H1 (cell line): ENCODE results near the gene XAB2. TPM values are rescaled to one million over a fixed set of nuclear protein-coding genes. Genes with fewer than 3 reads are reported as not detected.

ENCODE experiments used
- CTCF ChIA-PET: fragments of 300-600 bp; sonication (Branson Sonifier 250); formaldehyde crosslinking; loops from one replicate; lab custom pipeline; 2021; ENCODE audit not compliant: partially characterized antibody; lab: Charles Lee
- POLR2A ChIA-PET: fragments of 300-600 bp; sonication (Branson Sonifier 250); formaldehyde crosslinking; loops from one replicate; lab custom pipeline; 2021; ENCODE audit warnings: inconsistent platforms; ENCODE audit not compliant: partially characterized antibody; lab: Charles Lee
- DNase-seq, 2 experiments: peaks; one replicate each; pipeline versions ENCODE4 v3.0.0 to v3.0.0-alpha.2; 2010 to 2022; ENCODE audit warnings: low spot score in 2 of 2, low read depth in 1 of 2, mixed read lengths in 1 of 2
- FAIRE-seq: peaks from 2 replicates; lab custom pipeline; 2011; peaks lifted over from hg19 to GRCh38; lab: Jason Lieb, UNC
- H2AFZ ChIP-seq: 2 replicates; pipeline ENCODE4 v1.8.1; 2012; ENCODE audit warnings: low read length, inconsistent platforms
- H2AK5ac ChIP-seq: 2 replicates; pipeline ENCODE4 v1.6.1; 2013; ENCODE audit warnings: low read depth, low read length
- H2BK120ac ChIP-seq: replicated peaks from 2 replicates; pipeline ENCODE3; 2013; ENCODE audit warnings: low read depth, low read length, inconsistent platforms
- H2BK12ac ChIP-seq: 2 replicates; pipeline ENCODE4 v1.6.1; 2013; ENCODE audit warnings: low read depth, low read length
- H2BK15ac ChIP-seq: 2 replicates; pipeline ENCODE4 v1.6.1; 2013; ENCODE audit warnings: low read length
- H2BK20ac ChIP-seq: 2 replicates; pipeline ENCODE4 v1.6.1; 2013; ENCODE audit warnings: low read length
- H2BK5ac ChIP-seq: 2 replicates; pipeline ENCODE4 v1.6.1; 2013; ENCODE audit warnings: low read depth, low read length
- H3K14ac ChIP-seq: 2 replicates; pipeline ENCODE4 v1.6.1; 2013; ENCODE audit warnings: inconsistent platforms; ENCODE audit not compliant: insufficient read length
- H3K18ac ChIP-seq: 2 replicates; pipeline ENCODE4 v1.6.1; 2013; ENCODE audit warnings: low read length; ENCODE audit errors: extremely low read depth
- H3K23ac ChIP-seq: 2 replicates; pipeline ENCODE4 v1.6.1; 2013; ENCODE audit warnings: inconsistent platforms; ENCODE audit not compliant: insufficient read length
- H3K23me2 ChIP-seq: 2 replicates; pipeline ENCODE4 v1.6.1; 2013; ENCODE audit warnings: low read depth, low read length
- H3K27ac ChIP-seq: 2 replicates; pipeline ENCODE4 v1.6.1; 2011; ENCODE audit warnings: low read depth, low read length, inconsistent platforms
- H3K27me3 ChIP-seq, 4 experiments: replicated peaks in 1 of 4; 1 replicate in 1 of 4; 2 replicates in 3 of 4; pipeline versions ENCODE4 v1.6.1 to v1.8.1; 2011 to 2013; ENCODE audit warnings: low read length in 3 of 4, mild to moderate bottlenecking in 3 of 4, inconsistent platforms in 2 of 4, mixed read lengths in 2 of 4, moderate library complexity in 1 of 4; ENCODE audit not compliant: control insufficient read depth in 3 of 4, insufficient read depth in 3 of 4; ENCODE audit errors: extremely low read depth in 1 of 4
- H3K36me3 ChIP-seq, 4 experiments: 2 replicates each; pipeline versions ENCODE4 v1.6.1 to v1.8.1; 2011 to 2013; ENCODE audit warnings: mild to moderate bottlenecking in 4 of 4, low read length in 3 of 4, moderate library complexity in 2 of 4, control low read depth in 1 of 4, inconsistent platforms in 1 of 4; ENCODE audit not compliant: insufficient read depth in 4 of 4, control insufficient read depth in 2 of 4
- H3K4ac ChIP-seq: replicated peaks from 2 replicates; pipeline ENCODE3; 2013; ENCODE audit warnings: low read length, low read depth, mixed read lengths, inconsistent platforms; ENCODE audit not compliant: insufficient read length
- H3K4me1 ChIP-seq, 4 experiments: replicated peaks in 1 of 4; 1 replicate in 1 of 4; 2 replicates in 3 of 4; pipeline versions ENCODE4 v1.6.1 to v1.8.1; 2011 to 2013; ENCODE audit warnings: low read length in 3 of 4, inconsistent platforms in 2 of 4, mixed read lengths in 1 of 4; ENCODE audit not compliant: insufficient read depth in 4 of 4, control insufficient read depth in 3 of 4
- H3K4me2 ChIP-seq, 2 experiments: 2 replicates each; pipeline versions ENCODE4 v1.6.1 to v1.8.1; 2011 to 2013; ENCODE audit warnings: low read depth in 2 of 2, low read length in 2 of 2, control low read depth in 1 of 2, inconsistent platforms in 1 of 2, mild to moderate bottlenecking in 1 of 2; ENCODE audit not compliant: insufficient read depth in 1 of 2
- H3K4me3 ChIP-seq, 4 experiments: fragments of 200-600, 300-600 bp in 1 of 4; sonication (generic), shearing (Covaris generic), sonication (Bioruptor Twin) in 1 of 4; 2 replicates each; pipeline versions ENCODE4 v1.5.1 to v1.8.1; 2011 to 2016; ENCODE audit warnings: low read length in 4 of 4, low read depth in 3 of 4, control low read depth in 2 of 4, inconsistent platforms in 2 of 4, mild to moderate bottlenecking in 2 of 4, mixed read lengths in 1 of 4, moderate library complexity in 1 of 4; ENCODE audit not compliant: insufficient read depth in 2 of 4; ENCODE audit errors: extremely low read depth in 1 of 4
- H3K56ac ChIP-seq: replicated peaks from 2 replicates; pipeline ENCODE3; 2013; ENCODE audit warnings: low read depth, mild to moderate bottlenecking, mixed read lengths, low read length, inconsistent platforms; ENCODE audit not compliant: insufficient read length
- H3K79me1 ChIP-seq: 2 replicates; pipeline ENCODE4 v1.6.1; 2013; ENCODE audit warnings: low read depth, low read length, control low read depth
- H3K79me2 ChIP-seq, 2 experiments: 2 replicates each; pipeline versions ENCODE4 v1.6.1 to v1.8.1; 2012 to 2013; ENCODE audit warnings: low read length in 2 of 2, mild to moderate bottlenecking in 2 of 2, inconsistent platforms in 1 of 2; ENCODE audit not compliant: insufficient read depth in 2 of 2, control insufficient read depth in 1 of 2
- H3K9ac ChIP-seq, 4 experiments: replicated peaks in 1 of 4; 1 replicate in 1 of 4; 2 replicates in 3 of 4; pipeline versions ENCODE4 v1.6.1 to v1.8.1; 2011 to 2013; ENCODE audit warnings: low read depth in 3 of 4, low read length in 3 of 4, control low read depth in 2 of 4, mild to moderate bottlenecking in 2 of 4, moderate library complexity in 2 of 4, inconsistent platforms in 1 of 4; ENCODE audit errors: extremely low read depth in 1 of 4
- H3K9me3 ChIP-seq, 2 experiments: 2 replicates each; pipeline versions ENCODE4 v1.6.1 to v1.8.1; 2012 to 2013; ENCODE audit warnings: mild to moderate bottlenecking in 2 of 2, moderate library complexity in 2 of 2, control low read depth in 1 of 2, inconsistent platforms in 1 of 2, low read depth in 1 of 2, low read length in 1 of 2, mixed read lengths in 1 of 2; ENCODE audit not compliant: insufficient read depth in 2 of 2
- H4K20me1 ChIP-seq, 2 experiments: replicated peaks in 1 of 2; 2 replicates each; pipeline versions ENCODE3 to v1.8.1; 2011 to 2013; ENCODE audit warnings: inconsistent platforms in 2 of 2, low read length in 2 of 2, mild to moderate bottlenecking in 1 of 2; ENCODE audit not compliant: insufficient read depth in 2 of 2, control insufficient read depth in 1 of 2
- H4K5ac ChIP-seq: 2 replicates; pipeline ENCODE4 v1.6.1; 2013; ENCODE audit warnings: low read length, low read depth, mixed read lengths, inconsistent platforms; ENCODE audit not compliant: insufficient read length
- H4K8ac ChIP-seq: 2 replicates; pipeline ENCODE4 v1.8.0; 2013; ENCODE audit warnings: mild to moderate bottlenecking, moderate library complexity, low read length, inconsistent platforms; ENCODE audit not compliant: insufficient read depth; ENCODE audit errors: extremely low read depth
- H4K91ac ChIP-seq: replicated peaks from 2 replicates; pipeline ENCODE3; 2013; ENCODE audit warnings: low read length, mixed read lengths, inconsistent platforms; ENCODE audit not compliant: insufficient read length
- BCL11A ChIP-seq, 2 experiments: IDR thresholded peaks; one replicate each; pipeline ENCODE4 v1.6.1; 2011; ENCODE audit warnings: low read depth in 2 of 2, low read length in 2 of 2, mild to moderate bottlenecking in 2 of 2
- CREB1 ChIP-seq: IDR thresholded peaks from 2 replicates; pipeline ENCODE4 v1.6.1; 2012; ENCODE audit warnings: inconsistent platforms
- EGR1 ChIP-seq: IDR thresholded peaks from 2 replicates; pipeline ENCODE4 v1.6.1; 2011; ENCODE audit warnings: low read depth, low read length, borderline replicate concordance
- FOSL1 ChIP-seq: IDR thresholded peaks from 2 replicates; pipeline ENCODE4 v1.6.1; 2011; ENCODE audit warnings: mild to moderate bottlenecking, low read depth, low read length, moderate library complexity; ENCODE audit not compliant: insufficient read depth
- GABPA ChIP-seq: IDR thresholded peaks from 2 replicates; pipeline ENCODE4 v1.6.1; 2011; ENCODE audit warnings: mild to moderate bottlenecking, low read length, moderate library complexity, borderline replicate concordance; ENCODE audit not compliant: insufficient read depth
- GTF2F1 ChIP-seq: IDR thresholded peaks from 2 replicates; pipeline ENCODE4 v1.6.1; 2012; ENCODE audit warnings: low read depth, low read length, improper control_type of control experiment, borderline replicate concordance
- HDAC2 ChIP-seq, 2 experiments: fragments of 300-600 bp in 1 of 2; sonication (generic) in 1 of 2; IDR thresholded peaks; 2 replicates each; pipeline ENCODE4 v1.6.1; 2011 to 2012; ENCODE audit warnings: low read depth in 2 of 2, low read length in 2 of 2, mild to moderate bottlenecking in 2 of 2, moderate library complexity in 2 of 2, borderline replicate concordance in 1 of 2, inconsistent platforms in 1 of 2
- JUN ChIP-seq: IDR thresholded peaks from 2 replicates; pipeline ENCODE4 v1.6.1; 2011; ENCODE audit warnings: low read depth, mild to moderate bottlenecking, improper control_type of control experiment, low read length
- KDM4A ChIP-seq: IDR thresholded peaks from one replicate; pipeline ENCODE4 v1.7.1; 2012; ENCODE audit warnings: low read depth, mild to moderate bottlenecking, moderate library complexity, low read length, inconsistent platforms; ENCODE audit not compliant: severe bottlenecking
- POU5F1 ChIP-seq: IDR thresholded peaks from 2 replicates; pipeline ENCODE4 v1.6.1; 2011; ENCODE audit warnings: low read depth, mild to moderate bottlenecking, low read length, moderate library complexity
- TAF7 ChIP-seq: optimal IDR thresholded peaks from 2 replicates; pipeline ENCODE3; 2011; ENCODE audit warnings: low read depth, mild to moderate bottlenecking, inconsistent platforms, low read length, moderate library complexity, borderline replicate concordance
- TBP ChIP-seq: IDR thresholded peaks from 2 replicates; pipeline ENCODE4 v1.6.1; 2011; ENCODE audit warnings: low read depth, low read length, improper control_type of control experiment
- TCF12 ChIP-seq: IDR thresholded peaks from 2 replicates; pipeline ENCODE4 v1.6.1; 2011; ENCODE audit warnings: low read depth, mild to moderate bottlenecking, low read length
- WGBS, 2 experiments: shearing (Covaris generic) in 1 of 2; methylation state at CpG; one replicate each; pipeline versions ENCODE4 v1.1.6 to v1.1.7; 2013 to 2015; ENCODE audit warnings: low lambda C conversion rate in 2 of 2, mixed read lengths in 2 of 2, inconsistent platforms in 1 of 2, low coverage in 1 of 2, missing lambda C conversion rate in 1 of 2; ENCODE audit not compliant: insufficient replicate concordance in 2 of 2, insufficient coverage in 1 of 2, insufficient read length in 1 of 2; ENCODE audit errors: extremely low coverage in 1 of 2, missing lambda C conversion rate in 1 of 2; 5-methylcytosine and 5-hydroxymethylcytosine counted together
- polyA plus RNA-seq, 7 experiments: library from polyadenylated mRNA; depleted of rRNA in 3 of 7; stranded (reverse) in 5 of 7; unstranded in 2 of 7; fragments of >200 nt in 5 of 7; fragments of 200-250 nt in 2 of 7; gene quantifications; 1 replicate in 5 of 7; 2 replicates in 1 of 7; 4 replicates in 1 of 7; pipeline versions ENCODE4 v1.2.1 to v1.2.3, GENCODE V29; 2011 to 2013; ENCODE audit warnings: missing spikeins in 2 of 7, mixed read lengths in 2 of 7
- total RNA-seq: library from RNA; stranded (reverse); fragmentation: NEBNext Ultra II Directional; extraction: Animal tissue kit (Norgen Biotek cat#: 25700); gene quantifications from 2 replicates; pipeline ENCODE4 v1.2.1, GENCODE V29; 2021

Gene XAB2
- total and polyA plus RNA-seq, 2 of the 8 experiments (the other 6 are each of a cell fraction or from before 2014, with no cell fraction given), result 48.2 to 49.4 TPM

DNA sequence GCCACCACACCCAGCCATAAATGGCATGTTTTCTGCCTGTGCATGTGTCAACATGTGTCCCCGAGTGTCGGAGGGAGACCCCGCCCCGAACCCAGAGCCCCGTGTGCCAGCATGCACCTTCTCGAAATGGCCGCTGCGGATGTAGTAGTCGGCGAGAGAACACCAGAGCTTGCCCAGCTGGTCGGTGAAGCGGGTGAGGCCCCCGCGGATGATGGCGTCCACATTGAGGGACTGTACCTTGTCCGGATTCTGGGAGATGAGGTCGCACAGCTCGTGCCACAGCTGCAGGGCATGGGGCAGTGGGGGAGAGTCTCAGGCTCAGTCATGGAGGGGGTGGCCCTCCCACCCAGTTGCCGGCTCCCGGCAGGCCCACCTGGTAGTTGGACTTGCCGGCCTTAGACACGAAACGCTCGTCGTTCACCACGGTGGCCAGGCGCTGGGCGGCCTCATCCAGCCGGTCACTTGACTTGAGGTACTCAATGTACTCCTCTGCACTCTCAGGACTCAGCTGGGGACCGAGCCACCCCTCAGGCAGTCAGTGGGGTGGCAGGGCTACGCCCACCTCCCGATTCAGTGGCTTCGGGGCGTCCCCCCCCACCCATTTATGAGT, 3.5 kb downstream of the XAB2 start:
- Histone ChIP-seq H2BK20ac (no peak overlapping the region), H3K14ac (no peak overlapping the region), H3K36me3 (peaks cover 8 to 25% (median 20%) of the 10 kb centered on the region in 4 experiments; a peak in 5 of 8 replicates), H3K4me1 (peaks cover 0 to 10% (median 3%) of the 10 kb centered on the region in 4 experiments; a peak in 4 of 7 replicates), H3K23ac (no peak overlapping the region), H3K4me3 (no peak overlapping the region), H3K9me3 (no peaks in the 10 kb centered on the region), H2BK120ac (no peak overlapping the region), H3K56ac (no peak overlapping the region), H3K4ac (no peak overlapping the region), H2BK15ac (no peak overlapping the region), H3K79me1 (peaks cover 31% of the 10 kb centered on the region), H4K20me1 (peaks cover 4 to 22% of the 10 kb centered on the region in 2 experiments), H2BK5ac (no peak overlapping the region), H3K27ac (no peak overlapping the region), H4K8ac (no peak overlapping the region), H3K18ac (no peak overlapping the region), H2AK5ac (no peak overlapping the region), H4K5ac (no peak overlapping the region), H3K9ac (no peak overlapping the region), H3K27me3 (no peaks in the 10 kb centered on the region), H3K23me2 (peaks cover 14% of the 10 kb centered on the region), H3K4me2 (no peak overlapping the region), H4K91ac (no peak overlapping the region), H2BK12ac (no peak overlapping the region), H3K79me2 (peaks cover 10 to 44% of the 10 kb centered on the region in 2 experiments; a peak in 3 of 4 replicates), H2AFZ (no peak overlapping the region)
- DNase-seq (no peak), FAIRE-seq (no peak)
- WGBS, 2 experiments, result 97% methylated on average over 30 of the region's 34 CpGs; no CpG with 5 or more reads in 1 of the 2 experiments
- CTCF ChIA-PET, result interaction anchor here (0.7 to 2.7 kb wide), 3 partner anchors 15 to 262 kb away, joined by 3 to 6 read pairs (median 5); no protein-coding TSS in a partner anchor
- POLR2A ChIA-PET, result interaction anchor here (1.1 to 6.4 kb wide), 3 partner anchors 8 to 20 kb away, joined by 3 to 34 read pairs (median 4); partner anchors contain the start of gene PCP2
- TF ChIP-seq CREB1 (no peak), GABPA (no peak), GTF2F1 (no peak), JUN (no peak), HDAC2 (IDR thresholded peaks at IDR 0.05; ENCODE audit: borderline replicate concordance in 1 of 2, low read depth in 2 of 2, low read length in 2 of 2) (no peak), POU5F1 (no peak), BCL11A (IDR thresholded peaks at IDR 0.05; ENCODE audit: low read depth in 2 of 2, low read length in 2 of 2) (no peak), KDM4A (no peak), TAF7 (no peak), EGR1 (no peak), TBP (no peak), FOSL1 (no peak), TCF12 (no peak)
